Measurements from ENCODE around the gene MPPE1. TPM values are rescaled to one million over a fixed set of nuclear protein-coding genes. Genes with fewer than 3 reads are reported as not detected.

The MPPE1 gene
- total and polyA plus RNA-seq, 2 of the 4 experiments (the other 2 are of a cell fraction) = 13.8 to 19.9 TPM

DNA sequence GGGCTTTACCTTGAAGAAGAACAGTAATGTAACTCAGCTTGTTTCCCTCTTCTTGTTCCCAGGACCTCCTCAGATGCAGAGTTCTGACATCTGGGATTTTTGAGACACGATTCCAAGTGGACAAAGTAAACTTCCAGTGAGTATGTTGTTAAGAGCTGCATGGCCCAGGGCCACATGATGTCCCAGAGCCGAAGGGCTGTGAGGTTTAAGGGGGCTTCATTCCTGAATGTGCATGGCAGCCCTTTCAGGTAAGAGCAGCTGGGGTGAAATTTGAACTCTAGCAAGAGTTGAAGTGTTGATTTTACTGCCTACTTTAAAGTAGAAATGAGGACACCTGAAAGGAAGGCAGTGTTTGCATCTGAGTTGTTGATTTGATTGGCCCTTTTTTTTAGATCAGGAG, 43.6 kb downstream of the MPPE1 start:
- H4K5ac ChIP-seq (ENCODE audit: low read depth, low read length) = no peak overlapping the region
- no peak overlapping the region for H2BK15ac ChIP-seq (ENCODE audit: low read depth, low read length)
- no peaks in the 10 kb centered on the region for H3K9me3 ChIP-seq (ENCODE audit: control insufficient read depth, insufficient read depth, low read length)
- dilution Hi-C loops (cut with HindIII; ENCODE audit: low sequenced_read_pairs, unreplicated experiment) (no loop called here), in situ Hi-C loops (cut with MboI; ENCODE audit: low sequenced_read_pairs) (no loop called here), intact Hi-C loops (cut with micrococcal nuclease) (no loop called here)
- H3K79me1 ChIP-seq (ENCODE audit: low read depth in 1 of 2, low read length in 2 of 2) = peaks cover 0 to 1% of the 10 kb centered on the region in 2 experiments; a peak in 3 of 4 replicates
- TF ChIP-seq RAD21 (IDR thresholded peaks at IDR 0.05; ENCODE audit: low read length) (no peak), RFX5 (IDR thresholded peaks at IDR 0.05; ENCODE audit: low read depth, low read length) (no peak), MAZ (IDR thresholded peaks at IDR 0.05; ENCODE audit: borderline replicate concordance, low read depth, low read length) (no peak), MAFK (IDR thresholded peaks at IDR 0.05; ENCODE audit: low read depth, low read length) (no peak), FOS (IDR thresholded peaks at IDR 0.05; ENCODE audit: low read depth, low read length) (no peak), RCOR1 (IDR thresholded peaks at IDR 0.05; ENCODE audit: insufficient replicate concordance, low read length) (no peak), SMC3 (IDR thresholded peaks at IDR 0.05; ENCODE audit: low read depth, low read length) (no peak), ELK1 (IDR thresholded peaks at IDR 0.05; ENCODE audit: borderline replicate concordance, low read depth, low read length) (no peak), BHLHE40 (IDR thresholded peaks at IDR 0.05; ENCODE audit: low read depth, low read length) (no peak)
- TF ChIP-seq, protein P1, sequence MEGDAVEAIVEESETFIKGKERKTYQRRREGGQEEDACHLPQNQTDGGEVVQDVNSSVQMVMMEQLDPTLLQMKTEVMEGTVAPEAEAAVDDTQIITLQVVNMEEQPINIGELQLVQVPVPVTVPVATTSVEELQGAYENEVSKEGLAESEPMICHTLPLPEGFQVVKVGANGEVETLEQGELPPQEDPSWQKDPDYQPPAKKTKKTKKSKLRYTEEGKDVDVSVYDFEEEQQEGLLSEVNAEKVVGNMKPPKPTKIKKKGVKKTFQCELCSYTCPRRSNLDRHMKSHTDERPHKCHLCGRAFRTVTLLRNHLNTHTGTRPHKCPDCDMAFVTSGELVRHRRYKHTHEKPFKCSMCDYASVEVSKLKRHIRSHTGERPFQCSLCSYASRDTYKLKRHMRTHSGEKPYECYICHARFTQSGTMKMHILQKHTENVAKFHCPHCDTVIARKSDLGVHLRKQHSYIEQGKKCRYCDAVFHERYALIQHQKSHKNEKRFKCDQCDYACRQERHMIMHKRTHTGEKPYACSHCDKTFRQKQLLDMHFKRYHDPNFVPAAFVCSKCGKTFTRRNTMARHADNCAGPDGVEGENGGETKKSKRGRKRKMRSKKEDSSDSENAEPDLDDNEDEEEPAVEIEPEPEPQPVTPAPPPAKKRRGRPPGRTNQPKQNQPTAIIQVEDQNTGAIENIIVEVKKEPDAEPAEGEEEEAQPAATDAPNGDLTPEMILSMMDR (conservative IDR thresholded peaks at IDR 0.05; ENCODE audit: low read depth, low read length) = no peak
- TF ChIP-seq, protein P2, sequence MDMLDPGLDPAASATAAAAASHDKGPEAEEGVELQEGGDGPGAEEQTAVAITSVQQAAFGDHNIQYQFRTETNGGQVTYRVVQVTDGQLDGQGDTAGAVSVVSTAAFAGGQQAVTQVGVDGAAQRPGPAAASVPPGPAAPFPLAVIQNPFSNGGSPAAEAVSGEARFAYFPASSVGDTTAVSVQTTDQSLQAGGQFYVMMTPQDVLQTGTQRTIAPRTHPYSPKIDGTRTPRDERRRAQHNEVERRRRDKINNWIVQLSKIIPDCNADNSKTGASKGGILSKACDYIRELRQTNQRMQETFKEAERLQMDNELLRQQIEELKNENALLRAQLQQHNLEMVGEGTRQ (IDR thresholded peaks at IDR 0.05; ENCODE audit: low read depth, low read length) = no peak
- H2BK120ac ChIP-seq (ENCODE audit: low read depth, low read length) = no peak overlapping the region
- no peak overlapping the region for H3K4ac ChIP-seq (ENCODE audit: low read depth, low read length)
- BruUV-seq (replicated peaks) = no TSS peak
- no peak overlapping the region for H2AK5ac ChIP-seq (ENCODE audit: low read depth, low read length)
- no peak overlapping the region for H3K4me3 ChIP-seq (ENCODE audit: insufficient read depth, low read depth, low read length)
- H3K27ac ChIP-seq (ENCODE audit: insufficient read depth, low read length) = no peak overlapping the region
- no peak overlapping the region for H4K8ac ChIP-seq (ENCODE audit: low read depth in 2 of 2, low read length in 2 of 2)
- no peaks in the 10 kb centered on the region for H4K20me1 ChIP-seq (ENCODE audit: insufficient read depth, low read length)
- no peak overlapping the region for H3K9ac ChIP-seq (ENCODE audit: low read depth, low read length)
- no peak overlapping the region for H2BK5ac ChIP-seq (ENCODE audit: low read depth, low read length, poor library complexity, severe bottlenecking)
- POLR2A ChIA-PET (ENCODE audit: unreplicated experiment) = no interaction called here
- no peak overlapping the region for H3K56ac ChIP-seq (ENCODE audit: extremely low read depth, insufficient read depth, low read length)
- ATAC-seq (ENCODE audit: low read depth) (no peak), DNase-seq (no peak)
- H2AK9ac ChIP-seq (replicated peaks; ENCODE audit: low read depth, low read length, poor library complexity) = no peak overlapping the region
- H3K4me2 ChIP-seq (ENCODE audit: low read depth, low read length) = no peak overlapping the region
- H3K9me1 ChIP-seq (ENCODE audit: insufficient read depth, low read length) = no peaks in the 10 kb centered on the region; the same call in 1 of the 2 replicates
- H4K91ac ChIP-seq (ENCODE audit: insufficient read depth, low read depth, low read length) = no peak overlapping the region
- no peak overlapping the region for H2BK20ac ChIP-seq (ENCODE audit: low read depth, low read length)
- no peak overlapping the region for H3K23ac ChIP-seq (ENCODE audit: low read depth, low read length)
- H3K27me3 ChIP-seq (ENCODE audit: control insufficient read depth, insufficient read depth, low read length) = no peaks in the 10 kb centered on the region
- peaks cover 9% of the 10 kb centered on the region for H3K4me1 ChIP-seq (ENCODE audit: control insufficient read depth, insufficient read depth, low read length)
- no peak overlapping the region for H3K18ac ChIP-seq (ENCODE audit: low read depth, low read length)
- H2AFZ ChIP-seq (replicated peaks; ENCODE audit: low read length, poor library complexity) = no peak overlapping the region
- H3K36me3 ChIP-seq (ENCODE audit: control insufficient read depth, insufficient read depth, low read length) = no peaks in the 10 kb centered on the region
- WGBS, 2 experiments (ENCODE audit: extremely low coverage in 2 of 2, insufficient read length in 1 of 2) = 83% methylated on average over 1 of the region's 2 CpGs; no CpG with 5 or more reads in 1 of the 2 experiments
- H3K14ac ChIP-seq (replicated peaks; ENCODE audit: low read depth, low read length) = no peak overlapping the region
- CTCF ChIA-PET = no interaction called here

All from IMR-90 (cell line).